Uterus (tissue), 4 donors: ENCODE data around the gene PLEKHD1. TPM values are rescaled to one million over a fixed set of nuclear protein-coding genes. Genes with fewer than 3 reads are reported as not detected.

ENCODE experiments used
- DNase-seq, 2 donors: peaks; one replicate each; pipeline ENCODE4 v3.0.0-alpha.2; 2019 to 2020
- H3K27ac ChIP-seq, 2 donors: fragments of 200-600 bp; sonication (generic); 1 replicate in 1 of 2; 2 replicates in 1 of 2; pipeline ENCODE4 v1.5.1; 2016 to 2018
- H3K27me3 ChIP-seq, 2 donors: fragments of 200-600 bp; sonication (generic); one replicate each; pipeline ENCODE4 v1.5.1; 2018 to 2019; ENCODE audit warnings: control low read depth in 1 of 2
- H3K36me3 ChIP-seq, 2 donors: fragments of 200-600 bp; sonication (generic); one replicate each; pipeline ENCODE4 v1.5.1; 2019; ENCODE audit warnings: control low read depth in 1 of 2
- H3K4me1 ChIP-seq, 2 donors: fragments of 200-600 bp; sonication (generic); one replicate each; pipeline ENCODE4 v1.5.1; 2018 to 2019; ENCODE audit warnings: control low read depth in 1 of 2
- H3K4me3 ChIP-seq, 2 donors: fragments of 200-600 bp; sonication (generic); 1 replicate in 1 of 2; 2 replicates in 1 of 2; pipeline ENCODE4 v1.5.1; 2018 to 2019; ENCODE audit warnings: mild to moderate bottlenecking in 1 of 2
- H3K9me3 ChIP-seq, 2 donors: fragments of 200-600 bp; sonication (generic); one replicate each; pipeline ENCODE4 v1.5.1; 2019; ENCODE audit warnings: control low read depth in 1 of 2
- POLR2A ChIP-seq, 2 donors: fragments of 450-650 bp; IDR thresholded peaks; one replicate each; pipeline ENCODE4 v1.6.1; 2016; ENCODE audit warnings: antibody characterized with exemption in 2 of 2, mild to moderate bottlenecking in 1 of 2, moderate library complexity in 1 of 2
- intact Hi-C: fragments of 100-400 bp; cut with DNase I; formaldehyde crosslinking; loops from one replicate; pipeline ENCODE4 v1.15.1; 2023; ENCODE audit warnings: low total_unique reads
- total RNA-seq, 4 donors: library from RNA; depleted of rRNA in 3 of 4; stranded (reverse); fragments of >200 nt in 3 of 4; gene quantifications; one replicate each; pipeline versions ENCODE4 v1.1.0 to v1.2.4, GENCODE V29; 2014 to 2023
- TF ChIP-seq, protein P1 (sequence below), 4 experiments: fragments of 200-600 bp in 2 of 4; fragments of 450-650 bp in 2 of 4; sonication (generic) in 2 of 4; IDR thresholded peaks; one replicate each; pipeline ENCODE4 v1.5.1; 2016 to 2019; ENCODE audit warnings: antibody characterized with exemption in 4 of 4, mild to moderate bottlenecking in 2 of 4, moderate library complexity in 1 of 4
- donor health status: DM: yes; HTN: yes; CAD: no.

The PLEKHD1 gene
- total RNA-seq, 4 donors from 2014 or later = 0.24 to 0.76 TPM; not detected in 2

DNA sequence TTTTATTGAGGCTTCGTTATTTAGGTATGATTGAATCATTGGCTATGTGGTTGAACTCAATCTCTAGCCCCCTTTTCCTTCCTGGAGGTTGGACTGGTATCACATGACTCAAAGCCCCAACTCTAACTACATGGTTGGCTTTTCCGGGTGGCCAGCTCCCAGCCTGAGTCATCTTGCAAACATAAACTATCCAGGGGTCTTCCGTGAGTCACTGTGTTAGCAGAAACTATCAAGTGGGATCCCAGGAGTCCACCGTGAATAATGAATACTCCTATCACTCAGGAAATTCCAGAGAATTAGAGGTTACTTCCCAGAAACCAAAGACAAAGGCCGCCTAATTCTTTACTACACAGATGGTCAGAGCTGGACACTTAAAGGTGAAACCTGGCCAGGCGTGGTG is 19.7 kb upstream of the PLEKHD1 start:
- H3K27me3 ChIP-seq = no peaks in the 10 kb centered on the region
- no peaks in the 10 kb centered on the region for H3K9me3 ChIP-seq
- no peak for DNase-seq
- no peak overlapping the region for H3K4me3 ChIP-seq
- no peaks in the 10 kb centered on the region for H3K4me1 ChIP-seq
- H3K36me3 ChIP-seq = no peaks in the 10 kb centered on the region
- no peak overlapping the region for H3K27ac ChIP-seq
- TF ChIP-seq, protein P1, sequence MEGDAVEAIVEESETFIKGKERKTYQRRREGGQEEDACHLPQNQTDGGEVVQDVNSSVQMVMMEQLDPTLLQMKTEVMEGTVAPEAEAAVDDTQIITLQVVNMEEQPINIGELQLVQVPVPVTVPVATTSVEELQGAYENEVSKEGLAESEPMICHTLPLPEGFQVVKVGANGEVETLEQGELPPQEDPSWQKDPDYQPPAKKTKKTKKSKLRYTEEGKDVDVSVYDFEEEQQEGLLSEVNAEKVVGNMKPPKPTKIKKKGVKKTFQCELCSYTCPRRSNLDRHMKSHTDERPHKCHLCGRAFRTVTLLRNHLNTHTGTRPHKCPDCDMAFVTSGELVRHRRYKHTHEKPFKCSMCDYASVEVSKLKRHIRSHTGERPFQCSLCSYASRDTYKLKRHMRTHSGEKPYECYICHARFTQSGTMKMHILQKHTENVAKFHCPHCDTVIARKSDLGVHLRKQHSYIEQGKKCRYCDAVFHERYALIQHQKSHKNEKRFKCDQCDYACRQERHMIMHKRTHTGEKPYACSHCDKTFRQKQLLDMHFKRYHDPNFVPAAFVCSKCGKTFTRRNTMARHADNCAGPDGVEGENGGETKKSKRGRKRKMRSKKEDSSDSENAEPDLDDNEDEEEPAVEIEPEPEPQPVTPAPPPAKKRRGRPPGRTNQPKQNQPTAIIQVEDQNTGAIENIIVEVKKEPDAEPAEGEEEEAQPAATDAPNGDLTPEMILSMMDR (IDR thresholded peaks at IDR 0.05) = no peak
- TF ChIP-seq POLR2A (IDR thresholded peaks at IDR 0.05) = no peak
- intact Hi-C loops = no loop called here

DNA sequence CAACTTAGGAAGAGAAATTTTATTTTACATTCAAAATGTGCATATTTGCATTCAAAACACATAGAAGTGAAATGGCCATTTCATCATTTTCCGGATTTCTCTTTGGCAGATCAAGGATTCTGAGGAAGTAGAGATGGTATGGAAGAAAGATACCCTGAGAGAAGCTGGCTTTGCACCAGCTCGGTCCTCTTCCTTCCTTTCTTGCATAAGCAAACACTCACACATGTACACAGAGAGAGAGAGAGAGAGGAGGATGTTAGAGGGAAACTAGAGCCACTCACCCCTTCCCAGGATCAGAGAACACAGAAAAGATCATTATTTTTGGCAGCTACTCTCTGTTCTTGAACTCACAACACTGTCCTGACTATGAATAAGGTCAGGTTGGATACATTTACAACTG is 15.6 kb upstream of the PLEKHD1 start:
- intact Hi-C loops = no loop called here
- TF ChIP-seq, protein P1 (IDR thresholded peaks at IDR 0.05) = no peak
- no peak for TF ChIP-seq POLR2A (IDR thresholded peaks at IDR 0.05)
- Histone ChIP-seq H3K4me1 (no peaks in the 10 kb centered on the region), H3K36me3 (no peaks in the 10 kb centered on the region), H3K27me3 (no peaks in the 10 kb centered on the region), H3K9me3 (no peaks in the 10 kb centered on the region), H3K27ac (no peak overlapping the region), H3K4me3 (no peak overlapping the region)
- no peak for DNase-seq

DNA sequence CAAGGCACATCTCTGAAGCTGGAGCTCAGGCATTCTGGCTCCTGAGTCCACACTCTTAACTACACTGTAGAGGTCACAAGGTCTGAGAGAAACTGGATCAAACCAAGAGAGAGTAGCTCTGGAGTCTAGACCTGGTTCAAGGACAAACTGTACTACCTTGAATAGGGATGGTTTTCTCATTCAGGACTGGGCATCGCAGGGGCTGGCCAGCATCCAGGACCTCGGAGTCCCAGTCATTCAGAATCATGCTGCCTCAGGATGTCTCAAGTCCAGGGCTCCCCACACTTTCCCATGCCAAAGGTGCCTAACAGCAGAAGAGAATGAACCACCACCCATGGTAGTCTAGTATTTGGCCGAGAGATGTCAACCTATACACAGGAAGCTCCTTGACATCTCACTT is 13.1 kb upstream of the PLEKHD1 start:
- H3K27me3 ChIP-seq = no peaks in the 10 kb centered on the region
- no peak overlapping the region for H3K4me3 ChIP-seq
- TF ChIP-seq, protein P1 (IDR thresholded peaks at IDR 0.05) = no peak
- no peak for TF ChIP-seq POLR2A (IDR thresholded peaks at IDR 0.05)
- H3K9me3 ChIP-seq = no peaks in the 10 kb centered on the region
- no peak for DNase-seq
- no peaks in the 10 kb centered on the region for H3K36me3 ChIP-seq
- H3K4me1 ChIP-seq = no peaks in the 10 kb centered on the region
- H3K27ac ChIP-seq = no peak overlapping the region
- intact Hi-C loops = no loop called here

DNA sequence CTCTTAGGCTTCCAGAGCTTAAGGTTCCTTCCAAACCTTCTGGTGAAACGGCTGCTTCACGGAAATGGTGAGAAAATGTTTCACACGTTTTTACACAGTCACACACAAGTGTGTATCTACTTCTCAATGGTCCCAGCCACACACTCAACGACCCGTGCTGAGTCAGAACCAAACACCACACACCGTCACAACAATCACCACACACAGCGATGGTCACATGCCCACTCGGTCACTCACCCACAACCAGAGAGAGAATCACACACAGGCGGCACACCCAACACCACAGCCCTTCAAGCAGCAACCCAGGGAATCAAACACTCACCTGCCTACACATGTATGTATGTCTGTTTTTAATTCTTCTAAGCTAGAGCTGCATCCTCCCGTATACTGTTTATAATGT is 12.6 kb upstream of the PLEKHD1 start:
- Histone ChIP-seq H3K27ac (no peak overlapping the region), H3K4me3 (no peak overlapping the region), H3K9me3 (no peaks in the 10 kb centered on the region), H3K36me3 (no peaks in the 10 kb centered on the region), H3K4me1 (no peaks in the 10 kb centered on the region), H3K27me3 (no peaks in the 10 kb centered on the region)
- intact Hi-C loops = no loop called here
- TF ChIP-seq, protein P1 (IDR thresholded peaks at IDR 0.05) = no peak
- TF ChIP-seq POLR2A (IDR thresholded peaks at IDR 0.05) = no peak
- DNase-seq = no peak

DNA sequence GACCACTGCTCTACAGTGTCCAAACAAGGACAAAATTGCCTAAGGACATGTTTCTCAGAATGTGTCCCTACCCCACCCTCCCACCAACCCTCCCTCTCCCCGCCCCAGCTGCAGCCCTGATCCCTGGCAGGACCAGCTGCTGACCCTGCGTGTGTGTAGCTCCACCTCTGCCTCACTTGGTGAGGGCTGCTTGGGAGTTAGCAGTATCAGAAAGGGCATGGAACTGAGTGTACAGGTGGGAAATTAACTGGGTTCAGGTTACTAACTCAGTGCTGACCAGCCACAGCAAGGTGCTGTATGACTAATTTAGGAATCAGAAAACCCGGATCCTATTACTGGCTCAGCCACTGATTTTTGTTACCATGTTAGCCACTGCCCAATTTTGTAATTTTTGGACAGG is 11.3 kb upstream of the PLEKHD1 start:
- DNase-seq = no peak
- intact Hi-C loops = no loop called here
- H3K27ac ChIP-seq = no peak overlapping the region
- H3K27me3 ChIP-seq = no peaks in the 10 kb centered on the region
- H3K9me3 ChIP-seq = no peaks in the 10 kb centered on the region
- TF ChIP-seq, protein P1 (IDR thresholded peaks at IDR 0.05) = no peak
- TF ChIP-seq POLR2A (IDR thresholded peaks at IDR 0.05) = no peak
- no peaks in the 10 kb centered on the region for H3K4me1 ChIP-seq
- no peak overlapping the region for H3K4me3 ChIP-seq
- no peaks in the 10 kb centered on the region for H3K36me3 ChIP-seq
